ENCODE results near the gene ECT2L. TPM values are rescaled to one million over a fixed set of nuclear protein-coding genes. Genes with fewer than 3 reads are reported as not detected.

The ECT2L gene
- total RNA-seq, 1 experiment from 2014 or later, result 0.03 TPM

DNA sequence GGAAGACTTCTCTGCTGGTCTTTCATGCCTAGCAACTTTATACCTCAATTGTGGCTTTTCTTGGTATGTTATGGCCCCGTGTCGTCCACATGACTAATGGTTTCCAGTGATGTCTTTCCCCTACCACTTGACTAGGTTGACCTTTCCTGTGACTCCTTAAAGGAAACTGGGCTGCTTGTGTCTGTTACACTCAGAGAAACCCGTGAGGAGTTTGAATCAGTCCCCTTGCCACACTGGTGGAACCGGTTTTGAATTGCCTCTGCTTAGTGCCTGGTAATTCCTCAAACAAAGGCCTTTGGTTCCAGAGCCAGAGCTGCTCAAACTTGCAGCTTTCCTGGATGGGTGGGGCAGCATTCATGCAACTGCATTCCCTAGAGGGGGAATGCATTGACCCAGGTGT lies 21.9 kb downstream of the ECT2L start:
- Histone ChIP-seq H3K4me3 (ENCODE audit: insufficient read depth, low read depth, low read length) (no peak overlapping the region), H3K36me3 (replicated peaks; ENCODE audit: control insufficient read depth, insufficient read depth, low read length) (no peaks in the 10 kb centered on the region), H3K27me3 (ENCODE audit: control insufficient read depth, insufficient read depth, low read length) (no peaks in the 10 kb centered on the region)
- DNase-seq, result peak; percentile 46

DNA sequence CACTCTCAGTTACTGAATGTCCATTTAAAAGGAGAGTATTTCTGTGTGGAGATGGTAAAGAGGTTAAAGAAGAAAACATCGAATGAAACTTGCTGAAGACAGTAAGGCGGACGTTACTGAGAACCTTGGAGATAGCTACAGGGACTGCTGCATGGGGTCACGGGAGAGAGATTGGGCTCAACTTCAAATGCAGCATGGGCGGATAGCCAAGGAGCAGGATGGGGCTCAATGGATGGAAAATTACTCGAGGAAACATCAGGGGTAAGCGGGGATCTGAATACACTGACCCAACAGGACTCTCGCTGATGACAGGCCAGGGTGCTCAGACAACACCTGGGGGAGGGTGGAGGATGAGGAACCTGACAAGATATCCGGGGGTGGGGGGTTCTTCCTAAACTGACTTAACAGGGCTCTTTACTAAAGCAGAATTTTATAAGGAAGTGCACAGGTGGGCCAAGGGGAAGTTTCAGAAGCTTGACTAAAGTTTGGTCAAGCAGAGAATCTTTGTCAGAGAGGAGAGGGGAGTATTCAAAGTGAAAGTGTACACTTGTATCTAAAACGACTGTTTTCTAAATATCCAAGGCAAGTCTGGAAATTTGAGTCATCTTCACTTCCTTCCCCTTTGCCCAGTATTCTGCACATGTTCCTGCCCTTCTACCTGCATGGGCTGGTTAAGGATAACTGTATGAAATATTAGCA lies 22.8 kb downstream of the ECT2L start:
- no peak for DNase-seq
- Histone ChIP-seq H3K36me3 (replicated peaks; ENCODE audit: control insufficient read depth, insufficient read depth, low read length) (no peaks in the 10 kb centered on the region), H3K27me3 (ENCODE audit: control insufficient read depth, insufficient read depth, low read length) (no peaks in the 10 kb centered on the region), H3K4me3 (ENCODE audit: insufficient read depth, low read depth, low read length) (no peak overlapping the region)

DNA sequence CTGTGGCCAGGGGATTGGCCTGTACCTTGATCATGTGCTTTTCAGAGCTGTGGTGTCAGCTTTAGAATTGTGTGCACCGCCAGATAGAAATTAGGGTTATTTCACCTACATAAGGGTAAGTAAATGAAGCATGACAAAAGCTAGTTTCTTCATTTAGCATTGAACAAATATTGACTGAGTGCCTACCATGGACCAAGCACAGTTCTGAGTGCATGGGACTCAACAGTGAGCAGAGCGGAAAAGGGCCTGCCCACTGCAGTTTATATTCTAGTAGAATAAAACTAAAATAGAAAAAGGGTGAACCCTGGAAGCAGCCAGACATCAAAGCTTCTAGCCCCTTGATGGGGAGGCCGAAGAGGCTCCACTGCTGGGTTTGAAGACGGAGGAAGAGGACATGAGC lies 25.6 kb downstream of the ECT2L start:
- H3K27me3 ChIP-seq (ENCODE audit: control insufficient read depth, insufficient read depth, low read length), result no peaks in the 10 kb centered on the region
- H3K36me3 ChIP-seq (replicated peaks; ENCODE audit: control insufficient read depth, insufficient read depth, low read length), result no peaks in the 10 kb centered on the region
- no peak for DNase-seq
- H3K4me3 ChIP-seq (ENCODE audit: insufficient read depth, low read depth, low read length), result no peak overlapping the region

DNA sequence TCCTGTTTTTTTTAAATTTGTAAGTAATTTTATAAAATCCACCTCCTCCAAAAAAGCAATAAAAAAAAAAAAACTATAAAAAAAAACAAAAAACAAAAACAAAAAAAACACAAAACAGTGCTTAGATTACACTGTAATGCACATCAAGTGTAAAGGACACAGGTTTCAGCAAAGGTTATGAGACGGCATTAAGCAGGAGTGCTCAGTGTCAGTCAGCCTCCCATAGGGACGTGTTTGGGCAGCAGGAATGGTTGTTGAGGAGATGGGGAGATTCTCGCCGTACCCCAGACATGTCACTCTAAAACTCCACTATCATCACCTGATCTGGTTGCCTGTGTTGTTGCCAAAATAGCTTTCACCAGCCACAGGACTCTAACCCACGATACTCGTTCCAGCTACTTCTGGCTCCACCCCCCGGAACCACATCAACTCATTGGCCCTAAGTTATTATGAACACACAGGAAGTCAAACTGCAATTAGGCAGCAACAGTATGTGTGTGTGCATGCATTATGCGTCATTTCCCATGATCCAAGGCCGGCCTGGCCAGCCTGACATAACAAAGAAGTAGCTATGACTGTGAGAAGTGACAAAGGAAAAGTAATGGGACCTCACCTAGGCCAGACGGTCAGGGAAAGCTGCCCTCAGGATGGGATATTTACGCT lies 28.7 kb downstream of the ECT2L start:
- no peak for DNase-seq
- Histone ChIP-seq H3K4me3 (ENCODE audit: insufficient read depth, low read depth, low read length) (no peak overlapping the region), H3K36me3 (replicated peaks; ENCODE audit: control insufficient read depth, insufficient read depth, low read length) (no peaks in the 10 kb centered on the region), H3K27me3 (ENCODE audit: control insufficient read depth, insufficient read depth, low read length) (no peaks in the 10 kb centered on the region)

DNA sequence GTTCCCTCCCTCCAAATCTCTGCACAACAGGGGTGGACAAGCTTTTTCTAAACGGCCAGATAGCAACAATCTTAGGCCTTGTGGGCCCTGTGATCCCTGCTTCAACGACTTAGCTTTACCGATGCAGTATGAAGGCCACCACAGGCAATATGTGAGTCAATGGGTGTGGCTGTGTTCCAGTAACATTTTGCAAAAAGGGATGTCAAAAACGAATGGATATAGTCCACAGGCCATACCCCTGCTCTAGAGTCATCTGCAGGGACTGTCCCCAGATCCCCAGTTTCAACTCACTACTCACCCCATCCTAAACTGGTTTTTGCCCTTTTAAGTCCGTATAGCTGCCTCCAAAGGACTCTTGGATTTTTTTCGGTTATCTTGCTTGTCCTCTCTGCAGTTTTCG lies 34.4 kb downstream of the ECT2L start:
- DNase-seq, result no peak
- H3K36me3 ChIP-seq (replicated peaks; ENCODE audit: control insufficient read depth, insufficient read depth, low read length), result no peaks in the 10 kb centered on the region

DNA sequence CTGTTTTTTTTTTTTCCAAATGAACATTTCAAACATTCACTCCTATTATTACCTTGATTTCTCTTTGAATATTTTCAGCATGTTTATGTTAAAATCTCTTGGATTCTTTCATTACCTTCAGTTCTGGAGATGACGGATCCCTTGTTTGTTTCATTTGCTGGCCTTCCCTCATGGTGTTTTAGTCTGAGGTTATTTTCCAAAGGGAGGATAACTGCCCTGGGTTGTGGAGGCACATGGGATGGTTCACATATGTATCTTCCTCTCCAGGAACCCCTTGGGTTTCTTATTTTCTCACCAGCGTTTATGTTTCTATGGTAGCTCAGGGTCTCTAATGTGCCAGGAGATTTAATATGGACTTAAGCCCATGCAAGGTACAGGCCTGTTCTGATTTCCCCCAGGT lies 36.3 kb downstream of the ECT2L start:
- DNase-seq, result no peak
- no peaks in the 10 kb centered on the region for H3K27me3 ChIP-seq (ENCODE audit: control insufficient read depth, insufficient read depth, low read length)
- H3K36me3 ChIP-seq (replicated peaks; ENCODE audit: control insufficient read depth, insufficient read depth, low read length), result no peaks in the 10 kb centered on the region
- no peak overlapping the region for H3K4me3 ChIP-seq (ENCODE audit: insufficient read depth, low read depth, low read length)

More for the DNA sequence above, 34.4 kb downstream of the ECT2L start:
- H3K4me3 ChIP-seq (ENCODE audit: insufficient read depth, low read depth, low read length), result no peak overlapping the region
- H3K27me3 ChIP-seq (ENCODE audit: control insufficient read depth, insufficient read depth, low read length), result no peaks in the 10 kb centered on the region

DNA sequence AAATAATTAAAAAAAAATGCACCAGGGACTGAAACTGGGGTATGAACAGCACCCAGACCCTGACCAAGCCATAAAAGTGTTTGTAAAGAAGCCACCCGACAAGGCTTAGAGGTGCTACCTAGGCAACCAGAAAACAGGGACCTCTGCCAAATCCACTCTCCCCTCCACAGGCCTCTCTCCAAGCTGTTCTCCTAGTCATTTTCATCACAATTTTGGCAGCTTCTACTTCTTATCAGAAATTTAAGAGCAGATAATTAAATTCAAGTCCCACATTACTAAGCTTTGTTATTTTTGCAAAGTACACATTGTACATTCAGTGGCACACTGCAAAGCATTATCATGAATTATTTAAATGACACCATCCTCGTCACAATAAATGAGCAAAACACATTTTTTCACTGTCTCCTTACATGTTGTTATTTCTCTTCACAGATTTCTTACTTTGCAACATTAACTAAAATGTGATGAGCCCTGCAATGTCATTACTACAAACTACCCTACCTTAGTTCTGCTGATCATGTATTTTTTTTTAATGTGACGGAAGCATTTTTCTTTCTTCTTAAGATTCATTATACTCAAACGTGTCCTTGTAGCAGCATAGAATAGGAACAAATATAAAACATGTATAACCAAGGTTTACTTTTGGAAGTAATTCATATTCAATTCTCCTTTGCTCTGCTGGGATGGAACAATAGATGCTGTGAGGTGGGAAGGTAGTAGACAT lies 38.1 kb downstream of the ECT2L start:
- no peak for DNase-seq
- no peaks in the 10 kb centered on the region for H3K27me3 ChIP-seq (ENCODE audit: control insufficient read depth, insufficient read depth, low read length)
- no peaks in the 10 kb centered on the region for H3K36me3 ChIP-seq (replicated peaks; ENCODE audit: control insufficient read depth, insufficient read depth, low read length)
- H3K4me3 ChIP-seq (ENCODE audit: insufficient read depth, low read depth, low read length), result no peak overlapping the region

DNA sequence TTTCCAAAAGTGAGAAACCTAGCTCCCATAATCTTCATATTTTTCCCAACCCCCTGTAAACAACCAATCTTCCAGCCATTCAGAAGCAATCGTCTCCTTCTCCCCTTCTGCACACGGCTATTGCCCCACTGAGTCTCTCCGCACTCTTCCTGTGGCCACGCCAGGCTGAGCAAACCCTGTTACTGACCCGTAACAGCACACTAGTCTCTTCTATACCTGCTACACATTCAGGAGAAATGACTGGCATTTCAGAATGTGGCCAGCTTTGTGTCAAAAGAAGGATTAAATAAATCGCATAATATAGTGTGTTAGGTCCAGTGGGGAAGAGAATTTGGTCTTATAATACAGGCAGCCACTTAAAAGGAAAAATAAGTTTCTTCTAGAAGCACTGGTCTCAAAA lies 41.4 kb downstream of the ECT2L start:
- no peak for DNase-seq
- Histone ChIP-seq H3K4me3 (ENCODE audit: insufficient read depth, low read depth, low read length) (no peak overlapping the region), H3K36me3 (replicated peaks; ENCODE audit: control insufficient read depth, insufficient read depth, low read length) (no peaks in the 10 kb centered on the region), H3K27me3 (ENCODE audit: control insufficient read depth, insufficient read depth, low read length) (no peaks in the 10 kb centered on the region)

DNA sequence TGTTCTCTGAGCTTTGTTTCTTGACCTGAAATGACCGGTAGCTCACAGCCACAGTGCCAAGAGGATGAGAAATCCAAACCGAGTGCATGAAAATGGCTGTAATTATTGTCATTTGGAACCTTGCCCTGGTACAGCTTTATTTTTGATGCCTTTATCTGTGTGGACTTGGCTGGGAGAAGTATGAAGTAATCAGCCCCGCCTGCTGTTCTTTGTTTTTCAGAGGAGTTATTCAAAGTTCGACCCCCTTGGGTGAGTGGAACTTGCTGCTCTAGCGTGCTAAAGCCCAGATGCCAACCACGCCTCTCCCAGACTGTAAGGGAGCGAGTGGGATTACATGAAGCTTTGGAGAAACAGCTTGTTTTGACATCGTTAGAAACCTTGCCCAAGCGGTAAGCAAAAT lies 48.3 kb downstream of the ECT2L start:
- H3K36me3 ChIP-seq (replicated peaks; ENCODE audit: control insufficient read depth, insufficient read depth, low read length), result no peaks in the 10 kb centered on the region
- no peaks in the 10 kb centered on the region for H3K27me3 ChIP-seq (ENCODE audit: control insufficient read depth, insufficient read depth, low read length)
- peak; percentile 56 for DNase-seq
- H3K4me3 ChIP-seq (ENCODE audit: insufficient read depth, low read depth, low read length), result no peak overlapping the region

DNA sequence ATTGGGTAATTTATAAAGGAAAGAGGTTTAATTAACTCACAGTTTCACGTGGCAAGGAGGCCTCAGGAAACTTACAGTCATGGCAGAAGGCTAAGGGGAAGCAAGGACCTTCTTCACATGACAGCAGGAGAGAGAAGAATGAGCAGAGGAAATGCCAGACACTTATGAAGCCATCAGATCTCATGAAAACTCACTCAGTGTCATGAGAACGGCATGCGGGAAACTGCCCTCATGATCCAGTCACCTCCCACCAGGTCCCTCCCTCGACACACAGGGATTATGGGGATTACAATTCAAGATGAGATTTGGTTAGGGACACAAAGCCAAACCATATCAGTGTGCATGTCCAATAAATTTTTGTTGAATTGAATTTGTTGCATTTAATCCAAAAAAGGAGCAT lies 52.0 kb downstream of the ECT2L start:
- H3K36me3 ChIP-seq (replicated peaks; ENCODE audit: control insufficient read depth, insufficient read depth, low read length), result no peaks in the 10 kb centered on the region
- no peaks in the 10 kb centered on the region for H3K27me3 ChIP-seq (ENCODE audit: control insufficient read depth, insufficient read depth, low read length)
- DNase-seq, result no peak
- H3K4me3 ChIP-seq (ENCODE audit: insufficient read depth, low read depth, low read length), result no peak overlapping the region

DNA sequence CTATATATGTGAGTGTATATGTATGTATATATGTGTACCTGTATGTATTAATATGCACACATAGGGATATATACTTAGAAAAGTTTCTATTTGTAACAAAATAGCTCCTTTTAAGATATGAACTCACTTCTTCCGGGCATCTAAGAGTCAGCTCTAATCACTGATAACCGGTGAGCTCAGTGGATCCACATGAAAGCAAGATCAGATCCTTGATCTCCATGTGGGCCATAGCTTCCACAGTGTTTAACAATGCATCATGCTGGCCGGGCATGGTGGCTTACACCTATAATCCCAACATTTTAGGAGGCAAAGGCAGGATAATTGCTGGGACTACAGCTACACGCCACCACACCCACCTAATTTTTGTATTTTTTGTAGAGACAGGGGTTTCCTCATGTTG lies 52.6 kb downstream of the ECT2L start:
- DNase-seq, result no peak
- Histone ChIP-seq H3K36me3 (replicated peaks; ENCODE audit: control insufficient read depth, insufficient read depth, low read length) (no peaks in the 10 kb centered on the region), H3K4me3 (ENCODE audit: insufficient read depth, low read depth, low read length) (no peak overlapping the region), H3K27me3 (ENCODE audit: control insufficient read depth, insufficient read depth, low read length) (no peaks in the 10 kb centered on the region)

DNA sequence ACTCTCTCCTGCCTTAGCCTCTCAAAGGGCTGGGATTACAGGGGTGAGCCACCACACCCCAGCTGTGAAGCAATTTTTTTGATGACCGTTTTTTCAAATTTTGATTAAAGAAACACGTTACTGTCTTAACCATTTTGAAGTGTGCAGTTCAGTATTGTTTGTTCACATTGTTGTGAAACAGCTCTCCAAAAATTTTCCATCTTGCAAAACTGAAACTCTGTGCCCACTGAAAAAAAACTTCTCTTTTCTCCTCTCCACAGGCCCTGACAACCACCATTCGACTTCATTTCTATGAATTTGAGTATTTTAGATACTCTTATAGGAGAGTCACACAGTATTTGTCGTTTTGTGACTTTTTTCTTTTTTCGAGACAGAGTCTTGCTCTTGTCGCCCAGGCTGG lies 53.9 kb downstream of the ECT2L start:
- no peaks in the 10 kb centered on the region for H3K27me3 ChIP-seq (ENCODE audit: control insufficient read depth, insufficient read depth, low read length)
- no peak for DNase-seq
- no peak overlapping the region for H3K4me3 ChIP-seq (ENCODE audit: insufficient read depth, low read depth, low read length)
- no peaks in the 10 kb centered on the region for H3K36me3 ChIP-seq (replicated peaks; ENCODE audit: control insufficient read depth, insufficient read depth, low read length)

DNA sequence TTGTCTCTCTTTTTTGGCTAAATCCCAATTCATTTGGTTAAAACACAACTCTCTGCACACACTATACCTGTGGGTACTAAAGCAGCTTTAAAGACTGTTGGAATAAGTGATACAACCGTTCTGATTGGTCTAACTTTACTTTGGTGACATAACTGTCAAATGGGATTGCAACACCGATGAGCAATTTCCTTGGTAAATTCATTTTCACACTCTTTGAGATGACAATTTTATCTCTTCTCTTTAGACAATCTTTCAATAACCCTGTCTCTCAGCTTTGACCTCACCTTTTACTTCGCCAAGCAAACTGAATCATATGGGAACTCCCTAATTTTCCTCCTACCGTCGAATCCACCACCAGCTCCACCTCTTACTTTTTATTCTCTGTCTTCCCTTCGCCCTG lies 60.8 kb downstream of the ECT2L start:
- no peaks in the 10 kb centered on the region for H3K36me3 ChIP-seq (replicated peaks; ENCODE audit: control insufficient read depth, insufficient read depth, low read length)
- no peak overlapping the region for H3K4me3 ChIP-seq (ENCODE audit: insufficient read depth, low read depth, low read length)
- no peak for DNase-seq
- no peaks in the 10 kb centered on the region for H3K27me3 ChIP-seq (ENCODE audit: control insufficient read depth, insufficient read depth, low read length)

DNA sequence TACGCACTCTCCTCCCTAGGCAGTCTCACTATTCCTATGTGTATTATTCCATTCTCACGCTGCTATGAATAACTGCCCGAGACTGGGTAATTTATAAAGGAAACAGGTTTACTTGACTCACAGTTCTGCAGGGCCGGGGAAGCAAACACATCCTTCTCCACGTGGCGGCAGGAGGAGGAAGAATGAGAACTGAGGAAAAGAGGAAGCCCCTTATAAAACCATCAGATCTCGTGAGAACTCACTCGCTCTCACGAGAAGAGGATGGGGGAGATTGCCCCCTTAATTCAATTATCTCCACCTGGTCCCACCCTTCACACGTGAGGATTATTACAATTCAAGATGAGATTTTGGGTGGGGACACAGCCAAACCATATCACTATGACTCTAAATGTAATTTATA lies 61.9 kb downstream of the ECT2L start:
- H3K4me3 ChIP-seq (ENCODE audit: insufficient read depth, low read depth, low read length), result no peak overlapping the region
- no peak for DNase-seq
- H3K27me3 ChIP-seq (ENCODE audit: control insufficient read depth, insufficient read depth, low read length), result no peaks in the 10 kb centered on the region
- no peaks in the 10 kb centered on the region for H3K36me3 ChIP-seq (replicated peaks; ENCODE audit: control insufficient read depth, insufficient read depth, low read length)

DNA sequence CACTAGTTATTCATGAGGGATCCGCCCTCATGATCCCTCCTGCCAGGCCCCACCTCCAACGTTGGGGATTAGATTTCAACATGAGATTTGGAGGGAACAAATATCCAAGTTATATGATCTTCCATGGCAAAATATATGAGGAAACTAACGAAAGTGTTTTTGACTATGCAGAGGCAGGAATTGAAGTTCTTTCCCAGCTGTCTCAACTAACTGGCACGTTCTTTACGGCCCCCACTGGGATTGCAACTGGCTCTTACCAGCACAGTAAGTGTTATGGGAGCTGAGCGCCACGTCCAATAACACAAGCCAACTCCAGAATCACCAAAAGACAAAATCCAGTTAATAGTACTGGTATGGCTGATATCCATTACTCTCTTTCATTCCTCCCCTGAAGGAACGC lies 66.6 kb downstream of the ECT2L start:
- no peak overlapping the region for H3K4me3 ChIP-seq (ENCODE audit: insufficient read depth, low read depth, low read length)
- no peak for DNase-seq
- H3K27me3 ChIP-seq (ENCODE audit: control insufficient read depth, insufficient read depth, low read length), result no peaks in the 10 kb centered on the region
- no peaks in the 10 kb centered on the region for H3K36me3 ChIP-seq (replicated peaks; ENCODE audit: control insufficient read depth, insufficient read depth, low read length)

Measured in H7 (cell line).